ENCODE data around the gene SCLY. TPM values are rescaled to one million over a fixed set of nuclear protein-coding genes. Genes with fewer than 3 reads are reported as not detected.

SCLY gene
- total and polyA plus RNA-seq, 2 of the 8 experiments (the other 6 are each of a cell fraction or from before 2014, with no cell fraction given): 79.0 to 79.5 TPM

DNA sequence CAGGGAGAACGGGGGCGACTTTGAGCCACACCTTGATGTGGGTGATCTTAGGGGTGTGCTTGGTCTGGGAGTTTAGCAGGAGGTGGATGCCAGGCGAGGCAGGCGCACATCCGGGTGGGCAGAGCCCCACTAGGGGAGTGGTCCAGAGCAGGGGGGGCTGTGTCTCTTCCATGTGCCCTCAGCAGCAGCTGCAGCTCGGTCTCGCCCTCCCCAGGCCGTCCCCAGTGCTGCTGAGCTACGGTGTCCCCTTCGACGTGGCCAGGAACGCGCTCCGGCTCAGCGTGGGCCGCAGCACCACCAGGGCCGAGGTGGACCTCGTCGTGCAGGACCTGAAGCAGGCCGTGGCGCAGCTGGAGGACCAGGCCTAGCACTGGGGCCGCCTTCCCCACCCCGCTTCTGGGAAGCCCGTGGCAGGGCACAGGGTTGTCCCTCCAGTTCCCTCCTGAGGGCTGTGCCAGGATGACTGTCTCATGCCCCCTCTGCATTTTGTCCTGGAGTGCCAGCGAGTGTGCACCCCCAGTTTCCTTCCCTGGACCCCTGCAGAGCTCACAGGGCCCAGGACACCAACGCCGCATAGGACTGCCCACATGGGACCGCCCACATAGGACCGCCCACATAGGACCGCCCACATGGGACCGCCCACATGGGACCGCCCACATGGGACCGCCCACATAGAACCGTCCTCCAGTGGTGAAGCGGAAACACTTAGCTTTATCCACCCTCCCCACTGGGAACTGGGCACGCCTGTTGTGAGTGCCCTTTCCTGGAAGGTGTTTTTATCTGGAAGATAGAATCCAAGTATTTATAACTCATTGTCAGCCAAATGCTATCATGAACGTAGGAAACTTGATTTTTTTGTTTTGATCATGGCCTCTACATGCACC is 37.4 kb downstream of the SCLY start (continued):
- TF ChIP-seq, protein P1, sequence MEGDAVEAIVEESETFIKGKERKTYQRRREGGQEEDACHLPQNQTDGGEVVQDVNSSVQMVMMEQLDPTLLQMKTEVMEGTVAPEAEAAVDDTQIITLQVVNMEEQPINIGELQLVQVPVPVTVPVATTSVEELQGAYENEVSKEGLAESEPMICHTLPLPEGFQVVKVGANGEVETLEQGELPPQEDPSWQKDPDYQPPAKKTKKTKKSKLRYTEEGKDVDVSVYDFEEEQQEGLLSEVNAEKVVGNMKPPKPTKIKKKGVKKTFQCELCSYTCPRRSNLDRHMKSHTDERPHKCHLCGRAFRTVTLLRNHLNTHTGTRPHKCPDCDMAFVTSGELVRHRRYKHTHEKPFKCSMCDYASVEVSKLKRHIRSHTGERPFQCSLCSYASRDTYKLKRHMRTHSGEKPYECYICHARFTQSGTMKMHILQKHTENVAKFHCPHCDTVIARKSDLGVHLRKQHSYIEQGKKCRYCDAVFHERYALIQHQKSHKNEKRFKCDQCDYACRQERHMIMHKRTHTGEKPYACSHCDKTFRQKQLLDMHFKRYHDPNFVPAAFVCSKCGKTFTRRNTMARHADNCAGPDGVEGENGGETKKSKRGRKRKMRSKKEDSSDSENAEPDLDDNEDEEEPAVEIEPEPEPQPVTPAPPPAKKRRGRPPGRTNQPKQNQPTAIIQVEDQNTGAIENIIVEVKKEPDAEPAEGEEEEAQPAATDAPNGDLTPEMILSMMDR (IDR thresholded peaks at IDR 0.05; ENCODE audit: control extremely low read depth in 1 of 3, insufficient read depth in 1 of 3, low read depth in 1 of 3, low read length in 3 of 3): no peak
- TF ChIP-seq TCF12 (IDR thresholded peaks at IDR 0.05; ENCODE audit: low read depth, low read length) (no peak), SRF (IDR thresholded peaks at IDR 0.05; ENCODE audit: low read depth, low read length) (no peak), TEAD4 (IDR thresholded peaks at IDR 0.05; ENCODE audit: low read depth, low read length) (no peak), CHD2 (IDR thresholded peaks at IDR 0.05; ENCODE audit: low read length) (no peak), CBX5 (IDR thresholded peaks at IDR 0.05; ENCODE audit: low read depth, low read length) (no peak), RBBP5 (IDR thresholded peaks at IDR 0.05; ENCODE audit: borderline replicate concordance, low read depth, low read length) (no peak), KDM1A (IDR thresholded peaks at IDR 0.05; ENCODE audit: borderline replicate concordance, low read length) (no peak), GABPA (IDR thresholded peaks at IDR 0.05; ENCODE audit: borderline replicate concordance, insufficient read depth, low read length) (no peak), CEBPB (IDR thresholded peaks at IDR 0.05; ENCODE audit: low read depth, low read length) (no peak), CREB1 (IDR thresholded peaks at IDR 0.05) (no peak; the same call in 1 of the 2 replicates), EP300 (IDR thresholded peaks at IDR 0.05; ENCODE audit: borderline replicate concordance in 1 of 2, low read depth in 2 of 2, low read length in 2 of 2) (no peak), SP4 (IDR thresholded peaks at IDR 0.05; ENCODE audit: low read length) (peak; percentile 95), SIN3A (conservative IDR thresholded peaks at IDR 0.05 in 1 of 2, IDR thresholded peaks at IDR 0.05 in 1 of 2; ENCODE audit: low read depth in 1 of 2, low read length in 2 of 2) (no peak), FOSL1 (IDR thresholded peaks at IDR 0.05; ENCODE audit: insufficient read depth, low read depth, low read length) (no peak), TAF7 (optimal IDR thresholded peaks at IDR 0.05; ENCODE audit: borderline replicate concordance, low read depth, low read length) (no peak), SP2 (IDR thresholded peaks at IDR 0.05; ENCODE audit: low read length) (no peak), POLR2AphosphoS5 (IDR thresholded peaks at IDR 0.05; ENCODE audit: low read depth, low read length) (peak; percentile 43), CBX8 (IDR thresholded peaks at IDR 0.05; ENCODE audit: borderline replicate concordance, low read depth, low read length) (no peak), NRF1 (IDR thresholded peaks at IDR 0.05; ENCODE audit: low read depth, low read length) (no peak)
- TF ChIP-seq, protein P2, sequence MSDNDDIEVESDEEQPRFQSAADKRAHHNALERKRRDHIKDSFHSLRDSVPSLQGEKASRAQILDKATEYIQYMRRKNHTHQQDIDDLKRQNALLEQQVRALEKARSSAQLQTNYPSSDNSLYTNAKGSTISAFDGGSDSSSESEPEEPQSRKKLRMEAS (IDR thresholded peaks at IDR 0.05): no peak
